ENCODE results near the gene MRPL2.
A peak's percentile ranks its signal among the peaks of the same experiment; 100 is the strongest.

The MRPL2 gene

DNA sequence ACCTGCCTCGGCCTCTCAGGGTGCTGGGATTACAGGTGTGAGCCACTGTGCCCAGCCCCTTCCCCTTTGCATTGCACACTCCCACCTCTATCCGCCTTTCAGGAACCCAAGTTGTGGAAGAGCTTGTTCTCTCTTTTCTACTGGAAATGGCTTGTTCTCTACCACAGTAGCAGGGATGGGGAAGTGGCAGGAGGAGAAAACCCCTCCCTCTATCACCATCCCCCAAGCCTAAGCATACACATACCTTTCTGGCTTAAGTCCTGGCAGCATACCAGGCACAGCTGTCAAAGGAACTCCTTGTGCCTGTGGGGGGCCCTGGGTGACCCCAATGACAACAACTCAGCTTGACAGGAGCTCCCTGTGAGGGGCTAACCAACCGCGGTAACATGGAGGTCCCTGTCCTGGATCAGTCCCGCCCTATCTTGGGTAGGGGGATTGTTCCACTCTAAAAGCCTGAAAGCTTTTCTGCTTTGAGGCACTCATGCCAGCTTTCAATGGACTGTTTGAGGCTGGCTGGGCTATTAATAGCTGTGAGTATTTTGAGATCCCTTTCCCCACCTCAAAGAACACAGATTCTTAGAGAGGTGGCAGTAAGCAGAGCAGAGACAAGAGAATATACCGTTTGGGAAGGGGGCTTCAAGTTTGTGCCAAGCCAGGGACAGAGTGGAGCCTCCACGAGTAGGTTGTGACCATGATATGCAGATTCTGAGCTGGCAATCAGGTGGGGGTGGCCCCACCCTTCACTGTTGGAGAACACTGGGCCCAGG, 42.9 kb downstream of the MRPL2 start:
- H3K27ac ChIP-seq: no peak overlapping the region
- TF ChIP-seq ZFX (IDR thresholded peaks at IDR 0.05; ENCODE audit: borderline replicate concordance): no peak
- TF ChIP-seq CTCF (IDR thresholded peaks at IDR 0.05): no peak

DNA sequence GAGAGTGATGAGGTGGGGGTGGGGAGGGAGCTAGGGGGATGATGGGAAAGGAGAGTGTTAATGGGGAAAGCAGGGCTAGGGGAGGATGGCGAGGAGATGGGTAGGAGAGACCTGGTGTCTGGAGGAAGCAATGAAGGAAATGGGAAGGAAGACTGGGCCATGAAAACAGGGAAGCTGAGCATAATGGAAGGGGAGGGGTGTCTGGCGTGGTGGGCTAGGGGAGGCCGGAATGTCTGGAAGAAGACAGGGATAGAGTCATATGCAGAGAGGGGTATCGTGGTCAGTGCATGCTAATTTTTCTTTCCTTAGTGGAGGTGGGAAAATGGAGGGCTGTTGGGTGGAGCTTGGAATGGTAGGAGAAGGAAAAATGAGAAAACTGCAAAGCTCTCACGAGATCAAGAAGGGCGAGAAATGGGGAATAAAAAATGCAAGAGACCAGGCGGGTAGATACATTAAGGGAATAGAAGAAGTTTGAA, 44.8 kb downstream of the MRPL2 start:
- no peak for TF ChIP-seq CTCF (IDR thresholded peaks at IDR 0.05)
- TF ChIP-seq ZFX (IDR thresholded peaks at IDR 0.05; ENCODE audit: borderline replicate concordance): no peak
- H3K27ac ChIP-seq: peak overlapping the region; percentile 72

DNA sequence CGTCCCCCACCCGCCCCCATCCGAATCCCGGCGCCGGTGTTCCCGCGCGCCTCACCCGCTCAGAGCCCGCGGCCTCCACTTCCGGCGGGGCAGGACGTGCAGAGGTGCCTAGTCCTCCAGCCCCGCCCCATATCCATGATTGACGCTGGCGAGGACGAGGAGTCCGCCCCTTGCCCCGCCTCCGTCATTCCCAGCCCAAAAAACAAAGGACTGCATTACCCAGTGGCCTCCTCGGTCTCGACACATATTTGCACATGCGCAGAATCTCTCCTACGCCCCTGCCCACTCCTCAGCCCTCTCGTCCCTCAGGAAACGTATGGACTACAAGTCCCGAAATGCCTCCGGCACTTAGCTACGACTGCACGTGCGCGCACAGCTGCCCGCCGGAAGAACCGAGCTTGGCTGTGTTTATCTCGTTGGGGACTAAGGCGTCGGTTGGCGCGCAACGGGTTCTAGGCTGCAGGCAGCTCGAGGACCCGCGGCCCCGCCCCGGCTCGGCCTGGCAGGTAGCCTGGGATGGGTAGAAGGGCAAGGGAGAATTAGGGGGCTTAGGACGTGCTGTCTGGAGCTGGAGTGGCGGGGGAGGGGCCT, 45.3 kb downstream of the MRPL2 start, which contains the start of the genes KLHDC3 and MEA1:
KLHDC3 (plus strand) TSS at position 407 of the 591 bp plus-strand sequence. CDS start 2,944 bp downstream, outside the sequence.
MEA1 (minus strand) TSS at position 104 of the 591 bp plus-strand sequence. CDS start 133 bp downstream, outside the sequence.
- peak within 1 kb of the TSS; percentile 72 for H3K27ac ChIP-seq
- TF ChIP-seq CTCF (IDR thresholded peaks at IDR 0.05): no peak
- no peak for TF ChIP-seq ZFX (IDR thresholded peaks at IDR 0.05; ENCODE audit: borderline replicate concordance)

DNA sequence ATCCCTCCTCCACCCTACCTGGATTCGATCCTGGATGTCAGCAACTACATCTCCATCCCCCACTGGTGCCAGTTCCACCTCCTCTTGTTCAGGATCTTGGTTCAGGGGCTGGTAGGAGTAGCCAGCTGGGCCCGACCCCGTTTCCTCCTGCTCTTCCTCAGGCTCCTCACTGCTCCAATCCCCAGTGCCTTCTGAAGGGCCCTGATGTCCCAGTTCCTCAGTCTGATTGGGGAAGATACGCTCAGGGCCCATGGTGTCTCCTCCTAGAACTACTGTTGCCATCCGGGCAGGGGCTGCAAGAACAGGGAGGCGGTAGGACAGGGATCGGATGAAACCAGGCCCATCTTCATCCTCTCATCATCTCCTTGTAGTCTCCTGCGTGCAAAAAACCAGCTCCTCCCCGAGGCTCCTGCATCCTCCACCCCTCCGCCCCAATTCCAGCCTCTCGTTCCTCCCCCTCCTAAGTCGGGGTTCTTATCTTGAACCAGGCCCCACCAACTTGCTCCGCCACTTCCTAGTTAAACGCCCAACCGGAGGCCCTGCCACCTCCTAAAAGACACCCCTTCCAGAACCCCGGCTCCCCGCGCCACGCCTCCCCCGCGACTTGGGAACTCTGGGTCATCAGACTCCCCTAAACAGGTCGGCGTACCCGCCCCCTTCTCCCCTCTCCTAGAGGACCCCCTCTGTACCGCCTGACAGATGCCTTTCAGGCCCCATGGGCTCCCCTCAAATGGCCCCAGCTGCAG, 46.0 kb downstream of the MRPL2 start:
- peak overlapping the region; percentile 72 for H3K27ac ChIP-seq
- TF ChIP-seq CTCF (IDR thresholded peaks at IDR 0.05) (no peak), ZFX (IDR thresholded peaks at IDR 0.05; ENCODE audit: borderline replicate concordance) (no peak)

DNA sequence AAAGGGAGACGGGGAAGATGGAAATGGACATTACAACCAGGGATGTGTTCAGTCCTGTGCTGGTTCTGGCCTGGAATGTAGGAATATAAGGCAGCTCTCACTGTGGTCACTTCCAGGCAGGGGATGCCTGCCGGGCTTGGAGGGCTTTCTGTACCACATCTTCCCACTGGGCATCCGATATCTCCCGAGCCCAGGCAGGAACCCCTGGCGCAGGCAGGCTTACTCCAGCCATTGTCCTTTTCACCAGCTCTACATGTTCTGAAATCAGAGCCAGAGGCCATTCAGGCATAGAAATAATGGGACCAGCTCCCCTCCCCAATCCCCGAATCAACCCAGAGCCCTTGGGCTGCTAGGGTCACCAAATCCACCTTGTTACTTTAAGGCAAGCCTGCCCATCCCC, 46.9 kb downstream of the MRPL2 start:
- peak overlapping the region; percentile 72 for H3K27ac ChIP-seq
- TF ChIP-seq CTCF (IDR thresholded peaks at IDR 0.05): no peak
- no peak for TF ChIP-seq ZFX (IDR thresholded peaks at IDR 0.05; ENCODE audit: borderline replicate concordance)

DNA sequence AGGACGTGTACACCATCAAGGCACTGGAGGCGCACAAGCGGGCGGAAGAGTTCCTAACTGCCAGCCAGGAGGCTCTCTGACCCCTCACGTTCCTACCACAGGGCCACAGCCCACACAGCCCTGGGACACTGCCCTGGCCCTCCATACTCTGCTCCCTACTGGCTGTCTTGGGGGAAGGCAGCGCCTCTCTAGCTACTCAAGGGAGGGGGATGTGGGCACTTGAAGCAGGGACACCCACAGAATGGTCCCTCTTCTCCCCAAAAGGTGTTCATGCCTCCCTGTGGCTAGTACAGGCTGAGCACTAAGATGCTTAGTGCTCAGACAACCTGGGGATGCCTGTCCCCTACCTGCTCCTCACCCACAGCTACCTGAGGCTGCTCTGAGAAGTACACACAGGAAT, 48.0 kb downstream of the MRPL2 start:
- no peak for TF ChIP-seq ZFX (IDR thresholded peaks at IDR 0.05; ENCODE audit: borderline replicate concordance)
- TF ChIP-seq CTCF (IDR thresholded peaks at IDR 0.05): no peak

More for the DNA sequence above, 48.0 kb downstream of the MRPL2 start:
- no peak overlapping the region for H3K27ac ChIP-seq

Measured in 22Rv1 (cell line).